ENCODE data around the gene ATP8B4. TPM values are rescaled to one million over a fixed set of nuclear protein-coding genes. Genes with fewer than 3 reads are reported as not detected.

The ATP8B4 gene
- total and polyA plus RNA-seq, 11 donors, result 0.51 to 14.7 (median 2.1) TPM

DNA sequence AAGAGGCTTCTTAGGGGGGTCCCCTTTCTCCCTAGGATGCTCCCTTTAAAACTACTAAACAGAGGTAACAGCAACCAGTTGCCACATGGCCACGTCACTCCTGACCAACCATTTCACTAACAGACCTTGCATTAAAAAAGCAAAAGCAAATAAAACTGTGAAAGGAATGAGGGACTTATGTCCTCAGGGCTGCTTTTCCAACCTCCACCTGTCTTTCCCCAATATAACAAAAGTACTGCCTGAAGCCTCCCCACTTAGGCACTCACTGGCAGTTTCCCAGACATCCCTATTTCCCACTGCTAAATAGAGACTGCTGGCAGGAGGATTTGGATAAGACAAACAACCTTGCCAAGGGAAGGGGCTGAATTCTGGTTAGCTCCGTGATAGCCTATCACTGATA lies 130.3 kb downstream of the ATP8B4 start:
- Histone ChIP-seq H3K27ac (peak overlapping the region in 10 of 12 donors; percentile 12 to 69 (median 52)), H3K4me3 (no peak overlapping the region), H3K36me3 (no peaks in the 10 kb centered on the region), H3K4me1 (peaks cover 0 to 55% (median 24%) of the 10 kb centered on the region in 12 donors), H3K9me3 (no peaks in the 10 kb centered on the region), H3K27me3 (no peaks in the 10 kb centered on the region)
- intact Hi-C loops (cut with DNase I), result loop anchor here in 2 of 10 donors (5.0 kb wide), 2 partner anchors 71 to 86 kb away; no protein-coding TSS in a partner anchor
- 48 to 64% (median 59%) methylated on average over 2 of the region's 2 CpGs for WGBS, 4 donors
- no peak for TF ChIP-seq POLR2A (IDR thresholded peaks at IDR 0.05)
- TF ChIP-seq CTCF (IDR thresholded peaks at IDR 0.05), result no peak
- ATAC-seq, result no peak
- DNase-seq, result no peak

GRCh38 chr15:49987896-49988295 lies 131.1 kb downstream of the ATP8B4 start:
- DNase-seq (no peak), ATAC-seq (no peak)
- H3K27me3 ChIP-seq, result no peaks in the 10 kb centered on the region
- H3K4me3 ChIP-seq, result no peak overlapping the region
- 87 to 91% (median 87%) methylated on average over 3 of the region's 3 CpGs for WGBS, 4 donors
- peak overlapping the region in 7 of 12 donors; percentile 5 to 59 (median 35) for H3K27ac ChIP-seq
- no peak for TF ChIP-seq POLR2A (IDR thresholded peaks at IDR 0.05)
- no peak for TF ChIP-seq CTCF (IDR thresholded peaks at IDR 0.05)
- no peaks in the 10 kb centered on the region for H3K36me3 ChIP-seq
- intact Hi-C loops (cut with DNase I), result loop anchor here in 2 of 10 donors (5.0 kb wide), 2 partner anchors 71 to 86 kb away; no protein-coding TSS in a partner anchor
- H3K4me1 ChIP-seq, result peaks cover 0 to 55% (median 24%) of the 10 kb centered on the region in 12 donors
- no peaks in the 10 kb centered on the region for H3K9me3 ChIP-seq

DNA sequence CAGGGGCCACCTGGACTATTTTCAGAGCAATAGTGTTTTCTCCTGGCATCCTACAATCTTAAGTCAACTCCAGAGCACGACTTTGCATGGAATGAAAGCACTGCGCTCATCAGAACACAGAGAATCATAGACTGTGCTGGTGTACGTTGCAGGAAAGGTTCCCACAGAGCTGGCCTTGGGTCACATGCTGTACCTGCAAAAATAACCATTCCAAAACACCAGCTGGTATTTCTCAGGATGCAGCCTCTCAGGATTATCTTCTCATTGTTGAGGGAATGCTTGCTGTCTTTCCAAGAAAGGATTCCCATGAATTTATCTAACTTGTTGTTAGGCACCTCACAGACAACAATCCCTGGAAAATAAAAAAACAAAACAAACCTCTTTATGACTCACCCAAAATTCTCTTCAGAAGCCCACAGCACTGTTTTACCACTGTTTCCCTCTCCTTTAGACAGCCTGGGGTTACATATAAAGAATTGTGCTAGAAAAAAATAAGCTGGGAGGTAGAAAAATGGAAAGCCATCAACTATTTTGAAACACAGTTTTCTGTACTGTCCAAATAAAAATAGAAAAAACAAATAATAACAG lies 131.7 kb downstream of the ATP8B4 start:
- WGBS, 4 donors, result 29 to 45% (median 39%) methylated on average over 3 of the region's 3 CpGs
- intact Hi-C loops (cut with DNase I), result loop anchor here in 2 of 10 donors (5.0 kb wide), 2 partner anchors 70 to 85 kb away; no protein-coding TSS in a partner anchor
- Histone ChIP-seq H3K4me3 (no peak overlapping the region), H3K36me3 (no peaks in the 10 kb centered on the region), H3K9me3 (no peaks in the 10 kb centered on the region), H3K4me1 (peaks cover 0 to 55% (median 24%) of the 10 kb centered on the region in 12 donors), H3K27ac (peak overlapping the region in 6 of 12 donors; percentile 5 to 59 (median 34)), H3K27me3 (no peaks in the 10 kb centered on the region)
- peak in 3 of 4 donors; percentile 24 to 49 (median 30) for ATAC-seq
- TF ChIP-seq CTCF (IDR thresholded peaks at IDR 0.05) (no peak), POLR2A (IDR thresholded peaks at IDR 0.05) (no peak)
- DNase-seq, result no peak

- H3K4me3 ChIP-seq, result no peak overlapping the region
- no peak for DNase-seq
- no peaks in the 10 kb centered on the region for H3K36me3 ChIP-seq
- intact Hi-C loops (cut with DNase I), result loop anchor here in 2 of 10 donors (5.0 kb wide), 2 partner anchors 69 to 84 kb away; no protein-coding TSS in a partner anchor
- ATAC-seq, result no peak
- H3K27me3 ChIP-seq, result no peaks in the 10 kb centered on the region
- no peaks in the 10 kb centered on the region for H3K9me3 ChIP-seq
- H3K27ac ChIP-seq, result peak overlapping the region in 1 of 12 donors; percentile 14
- TF ChIP-seq CTCF (IDR thresholded peaks at IDR 0.05), result no peak
- TF ChIP-seq POLR2A (IDR thresholded peaks at IDR 0.05), result no peak
- peaks cover 0 to 48% (median 24%) of the 10 kb centered on the region in 12 donors for H3K4me1 ChIP-seq
- WGBS, 4 donors, result 73 to 89% (median 81%) methylated on average over 3 of the region's 3 CpGs
Observed at GRCh38 chr15:49986326-49986725, 132.7 kb downstream of the ATP8B4 start.
